Measurements from ENCODE around the gene RBM20. TPM values are rescaled to one million over a fixed set of nuclear protein-coding genes. Genes with fewer than 3 reads are reported as not detected.
"Not testable (repeated sequence)": the region's sequence is repeated elsewhere in the genome, so short reads cannot be mapped to it uniquely, and the experiment has no call there.

RBM20 gene
- total RNA-seq, 1 donor from 2014 or later: 0.32 TPM

DNA sequence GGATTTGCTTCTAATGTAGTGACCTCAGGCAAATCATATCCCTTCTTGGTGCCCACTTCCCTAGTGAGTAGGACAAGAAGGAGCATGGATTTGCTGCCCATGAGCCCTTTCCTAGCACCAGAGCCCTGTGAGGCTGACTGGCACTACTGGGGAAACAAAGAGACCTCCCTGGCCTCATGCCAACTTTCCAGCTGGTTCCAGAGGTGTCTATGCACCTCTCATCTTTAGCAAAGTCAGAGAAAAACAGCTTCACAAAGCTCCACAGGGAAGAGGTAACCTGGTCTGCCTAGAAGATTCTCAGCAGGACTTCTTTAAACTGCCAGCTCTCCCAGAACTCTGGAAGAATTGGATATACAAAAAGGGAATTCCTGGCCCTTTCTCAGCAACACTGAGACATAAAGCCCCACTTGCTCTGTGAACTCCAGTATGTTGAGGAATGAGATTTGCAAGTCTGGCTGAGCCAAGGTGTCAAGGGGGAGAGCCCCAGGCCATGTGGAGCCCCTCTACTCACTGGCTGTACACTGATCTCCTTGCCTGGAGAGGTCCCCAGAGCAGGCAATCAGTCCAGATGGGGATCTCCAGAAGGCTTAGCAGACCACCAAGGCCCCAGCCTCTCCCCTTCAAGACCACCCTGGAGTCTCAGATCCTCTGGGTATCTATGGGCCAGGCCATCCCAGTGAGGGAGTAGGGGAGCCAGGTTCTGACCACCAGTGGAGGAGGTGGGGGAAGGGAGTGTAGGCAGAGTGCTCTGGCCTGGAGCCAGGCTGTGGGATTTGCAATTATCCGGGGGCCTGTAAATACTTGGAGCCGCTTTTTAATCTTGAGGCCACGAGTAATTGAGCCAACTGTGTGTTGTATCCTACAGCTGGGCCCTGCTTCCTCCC lies 24.4 kb upstream of the RBM20 start:
- H3K4me1 ChIP-seq: no peaks in the 10 kb centered on the region
- no peaks in the 10 kb centered on the region for H3F3A ChIP-seq (ENCODE audit: low read depth)
- no peak for DNase-seq (ENCODE audit: low spot score)
- H3K4me2 ChIP-seq: no peak overlapping the region
- H3K4me1 Mint-ChIP-seq: peaks cover 12% of the 10 kb centered on the region
- H3K4me3 Mint-ChIP-seq: no peak overlapping the region
- no peaks in the 10 kb centered on the region for H4K20me1 ChIP-seq (ENCODE audit: low read depth)
- TF ChIP-seq EZH2phosphoT487 (IDR thresholded peaks at IDR 0.05) (no peak), EZH2 (IDR thresholded peaks at IDR 0.05) (no peak), CTCF (IDR thresholded peaks at IDR 0.05) (no peak)
- no peaks in the 10 kb centered on the region for H3K36me3 Mint-ChIP-seq
- H2AFZ ChIP-seq (replicated peaks): no peak overlapping the region
- no peaks in the 10 kb centered on the region for H3K9me3 ChIP-seq (ENCODE audit: low read depth)
- no peak overlapping the region for H3K27ac ChIP-seq
- no peaks in the 10 kb centered on the region for H3K79me2 ChIP-seq (ENCODE audit: low read depth)
- no peaks in the 10 kb centered on the region for H3K36me3 ChIP-seq
- no peaks in the 10 kb centered on the region for H3K9me3 Mint-ChIP-seq
- no peaks in the 10 kb centered on the region for H3K27me3 ChIP-seq
- H3K9ac ChIP-seq: no peak overlapping the region
- H3K27me3 Mint-ChIP-seq (ENCODE audit: insufficient read depth, low read depth): peaks cover 5% of the 10 kb centered on the region
- no peak overlapping the region for H3K27ac Mint-ChIP-seq
- no peak overlapping the region for H3K4me3 ChIP-seq

DNA sequence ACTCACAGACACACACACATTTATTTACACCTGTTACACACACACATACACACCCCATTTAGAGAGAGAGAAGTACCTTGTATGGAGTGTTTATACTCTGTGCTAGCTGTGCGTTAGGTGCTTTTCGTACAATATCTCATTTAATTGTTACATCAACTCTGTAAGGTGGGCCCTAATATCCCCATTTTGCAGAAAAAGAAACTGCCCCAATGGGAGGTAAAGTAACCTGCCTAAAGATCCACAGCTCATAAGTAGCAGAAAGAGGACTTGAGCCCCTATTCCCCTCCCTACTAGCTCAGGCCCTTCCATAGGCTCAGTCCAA lies 23.8 kb upstream of the RBM20 start:
- H3K36me3 Mint-ChIP-seq: no peaks in the 10 kb centered on the region
- no peak overlapping the region for H3K9ac ChIP-seq
- H3K27me3 ChIP-seq: no peaks in the 10 kb centered on the region
- H4K20me1 ChIP-seq (ENCODE audit: low read depth): no peaks in the 10 kb centered on the region
- H3K4me3 ChIP-seq: no peak overlapping the region
- no peaks in the 10 kb centered on the region for H3F3A ChIP-seq (ENCODE audit: low read depth)
- no peak for DNase-seq (ENCODE audit: low spot score)
- no peaks in the 10 kb centered on the region for H3K9me3 Mint-ChIP-seq
- H3K27ac Mint-ChIP-seq: no peak overlapping the region
- TF ChIP-seq EZH2phosphoT487 (IDR thresholded peaks at IDR 0.05) (no peak), CTCF (IDR thresholded peaks at IDR 0.05) (no peak), EZH2 (IDR thresholded peaks at IDR 0.05) (no peak)
- peaks cover 5% of the 10 kb centered on the region for H3K27me3 Mint-ChIP-seq (ENCODE audit: insufficient read depth, low read depth)
- no peak overlapping the region for H2AFZ ChIP-seq (replicated peaks)
- H3K36me3 ChIP-seq: no peaks in the 10 kb centered on the region
- H3K27ac ChIP-seq: no peak overlapping the region
- no peak overlapping the region for H3K4me3 Mint-ChIP-seq
- no peak overlapping the region for H3K4me2 ChIP-seq
- H3K4me1 ChIP-seq: no peaks in the 10 kb centered on the region
- H3K4me1 Mint-ChIP-seq: peaks cover 14% of the 10 kb centered on the region
- no peaks in the 10 kb centered on the region for H3K9me3 ChIP-seq (ENCODE audit: low read depth)
- no peaks in the 10 kb centered on the region for H3K79me2 ChIP-seq (ENCODE audit: low read depth)

DNA sequence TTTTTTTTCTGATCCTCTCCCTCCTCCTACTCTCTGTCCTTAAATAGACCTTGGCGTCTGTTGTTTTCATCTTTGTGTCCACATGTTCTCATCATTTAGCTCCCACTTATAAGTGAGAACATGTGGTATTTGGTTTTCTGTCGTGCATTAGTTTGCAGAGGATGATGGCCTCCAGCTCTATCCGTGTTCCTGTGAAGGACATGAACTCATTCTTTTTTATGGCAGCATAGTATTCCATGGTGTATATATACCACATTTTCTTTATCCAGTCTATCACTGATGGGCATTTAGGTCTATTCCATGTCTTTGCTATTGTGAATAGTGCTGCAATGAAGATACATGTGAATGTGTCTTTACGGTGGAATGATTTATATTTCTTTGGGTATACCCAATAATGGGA lies 20.8 kb upstream of the RBM20 start:
- not testable (repeated sequence) for H3K36me3 Mint-ChIP-seq; H3K4me1 Mint-ChIP-seq; H3K27me3 ChIP-seq; H3K9me3 Mint-ChIP-seq; H3F3A ChIP-seq (ENCODE audit: low read depth); H3K27ac Mint-ChIP-seq; H3K4me2 ChIP-seq; H3K9ac ChIP-seq; H4K20me1 ChIP-seq (ENCODE audit: low read depth); H3K4me3 Mint-ChIP-seq; H3K27me3 Mint-ChIP-seq (ENCODE audit: insufficient read depth, low read depth); H3K4me1 ChIP-seq; H2AFZ ChIP-seq (replicated peaks); DNase-seq (ENCODE audit: low spot score); H3K27ac ChIP-seq; H3K4me3 ChIP-seq; H3K9me3 ChIP-seq (ENCODE audit: low read depth); H3K36me3 ChIP-seq; H3K79me2 ChIP-seq (ENCODE audit: low read depth)

- Histone ChIP-seq H3K9ac (no peak overlapping the region), H3K9me3 (ENCODE audit: low read depth) (no peaks in the 10 kb centered on the region), H3K4me3 (no peak overlapping the region), H3K4me1 (peaks cover 6% of the 10 kb centered on the region), H3K27me3 (no peaks in the 10 kb centered on the region), H2AFZ (replicated peaks) (no peak overlapping the region), H4K20me1 (ENCODE audit: low read depth) (no peaks in the 10 kb centered on the region), H3K4me2 (no peak overlapping the region), H3F3A (ENCODE audit: low read depth) (no peaks in the 10 kb centered on the region), H3K27ac (no peak overlapping the region), H3K79me2 (ENCODE audit: low read depth) (no peaks in the 10 kb centered on the region), H3K36me3 (no peaks in the 10 kb centered on the region)
- Mint-ChIP-seq H3K4me3 (no peak overlapping the region), H3K27me3 (ENCODE audit: insufficient read depth, low read depth) (peaks cover 6% of the 10 kb centered on the region), H3K36me3 (no peaks in the 10 kb centered on the region), H3K27ac (no peak overlapping the region), H3K4me1 (peaks cover 8% of the 10 kb centered on the region), H3K9me3 (no peaks in the 10 kb centered on the region)
- TF ChIP-seq EZH2 (IDR thresholded peaks at IDR 0.05) (no peak), CTCF (IDR thresholded peaks at IDR 0.05) (no peak), EZH2phosphoT487 (IDR thresholded peaks at IDR 0.05) (no peak)
- no peak for DNase-seq (ENCODE audit: low spot score)
Observed at GRCh38 chr10:110625356-110625894, 18.7 kb upstream of the RBM20 start.

Data from neural progenitor cell (in vitro differentiated cells).